SH-SY5Y (cell line): ENCODE results near the gene NF1.

Source experiments
- GATA2 ChIP-seq: IDR thresholded peaks from 2 replicates; pipeline ENCODE4 v1.6.1; 2011; ENCODE audit warnings: mild to moderate bottlenecking, low read depth, low read length
- GATA3 ChIP-seq: IDR thresholded peaks from 2 replicates; pipeline ENCODE4 v1.6.1; 2011; ENCODE audit warnings: low read depth, mild to moderate bottlenecking, low read length, moderate library complexity

- TF ChIP-seq GATA2: no peak
- TF ChIP-seq GATA3: no peak
Observed at GRCh38 chr17:31251970-31252328, 157.2 kb downstream of the NF1 start.
